GM12878 (cell line): ENCODE data around the gene FILIP1L. TPM values are rescaled to one million over a fixed set of nuclear protein-coding genes. Genes with fewer than 3 reads are reported as not detected.
A peak's percentile ranks its signal among the peaks of the same experiment; 100 is the strongest.

Experiments used
- CBX3 ChIP-seq: fragments of 200-600 bp; sonication (generic); IDR thresholded peaks from 2 replicates; pipeline ENCODE4 v1.6.1; 2016; ENCODE audit warnings: low read depth, borderline replicate concordance
- HDAC2 ChIP-seq: fragments of 200-600 bp; sonication (generic); IDR thresholded peaks from 2 replicates; pipeline ENCODE4 v1.6.1; 2017
- HDAC6 ChIP-seq: fragments of 200-600 bp; sonication (generic); IDR thresholded peaks from one replicate; pipeline ENCODE4 v1.8.0; 2017; ENCODE audit warnings: antibody characterized with exemption; ENCODE audit not compliant: unreplicated experiment
- HDGF ChIP-seq: fragments of 450-650 bp; IDR thresholded peaks from 2 replicates; pipeline ENCODE4 v1.6.1; 2016; ENCODE audit warnings: antibody characterized with exemption
- MTA2 ChIP-seq: fragments of 450-650 bp; IDR thresholded peaks from 2 replicates; pipeline ENCODE4 v1.6.1; 2016; ENCODE audit warnings: low read depth, mild to moderate bottlenecking, moderate library complexity
- NFYB ChIP-seq: IDR thresholded peaks from 2 replicates; pipeline ENCODE4 v1.6.1; 2011; ENCODE audit warnings: low read depth, mild to moderate bottlenecking, low read length, improper control_type of control experiment, moderate library complexity; ENCODE audit not compliant: insufficient read depth
- RAD21 ChIP-seq: IDR thresholded peaks from 2 replicates; pipeline ENCODE4 v1.6.1; 2011; ENCODE audit warnings: mild to moderate bottlenecking, low read depth, low read length, moderate library complexity; ENCODE audit not compliant: insufficient read depth
- RUNX3 ChIP-seq: IDR thresholded peaks from 2 replicates; pipeline ENCODE4 v1.6.1; 2012; ENCODE audit warnings: low read length, inconsistent platforms
- SMARCA5 ChIP-seq: fragments of 450-650 bp; IDR thresholded peaks from 2 replicates; pipeline ENCODE4 v1.6.1; 2017; ENCODE audit warnings: mild to moderate bottlenecking
- SPI1 ChIP-seq: IDR thresholded peaks from 2 replicates; pipeline ENCODE4 v1.6.1; 2011; ENCODE audit warnings: low read depth, mild to moderate bottlenecking, low read length, moderate library complexity, borderline replicate concordance; ENCODE audit not compliant: insufficient read depth
- TAF1 ChIP-seq: IDR thresholded peaks from 2 replicates; pipeline ENCODE4 v1.6.1; 2011; ENCODE audit warnings: mild to moderate bottlenecking, low read depth, low read length, borderline replicate concordance
- WRNIP1 ChIP-seq: IDR thresholded peaks from 2 replicates; pipeline ENCODE4 v1.6.1; 2011; ENCODE audit warnings: low read depth, low read length, improper control_type of control experiment, borderline replicate concordance
- polyA plus RNA-seq, 11 experiments: library from polyadenylated mRNA; depleted of rRNA in 4 of 11; unstranded in 6 of 11; stranded (reverse) in 5 of 11; fragments of >200 nt; fragmentation: Nextera tagmentation in 4 of 11; fragmentation: Illumina TruSeq in 1 of 11; extraction: Ambion mirVana in 4 of 11; extraction: Trizol in 1 of 11; gene quantifications; 1 replicate in 1 of 11; 2 replicates in 10 of 11; pipeline versions ENCODE4 v1.2.1 to v1.2.3, GENCODE V29; 2011 to 2016; ENCODE audit warnings: inconsistent platforms in 2 of 11, missing spikeins in 2 of 11, low read depth in 1 of 11
- total RNA-seq, 4 experiments: library from RNA; depleted of rRNA in 3 of 4; stranded (reverse); fragments of >200 nt in 3 of 4; fragmentation: Illumina TruSeq in 1 of 4; extraction: Trizol in 1 of 4; gene quantifications; 2 replicates each; pipeline versions ENCODE4 v1.2.1 to v1.2.3, GENCODE V29; 2013 to 2021
- TF ChIP-seq, protein P1 (sequence below): IDR thresholded peaks from 2 replicates; pipeline ENCODE4 v1.6.1; 2012; ENCODE audit warnings: low read depth, low read length, improper control_type of control experiment
- TF ChIP-seq, protein P2 (sequence below): fragments of 150-350 bp; IDR thresholded peaks from 2 replicates; pipeline ENCODE4 v1.6.1; 2016; ENCODE audit warnings: low read depth, low read length
- TF ChIP-seq, protein P3 (sequence below): IDR thresholded peaks from 2 replicates; pipeline ENCODE4 v1.6.1; 2011; ENCODE audit warnings: mild to moderate bottlenecking, low read depth, low read length, moderate library complexity; ENCODE audit not compliant: insufficient replicate concordance
- TF ChIP-seq, protein P4 (sequence below): fragments of 450-650 bp; formaldehyde crosslinking; IDR thresholded peaks from 2 replicates; pipeline ENCODE4 v1.4.0; 2022; ENCODE audit warnings: mild to moderate bottlenecking, moderate library complexity
- TF ChIP-seq, protein P5 (sequence below): fragments of 450-650 bp; IDR thresholded peaks from 2 replicates; pipeline ENCODE4 v1.6.1; 2016; ENCODE audit warnings: mild to moderate bottlenecking, moderate library complexity, borderline replicate concordance

FILIP1L gene
- total and polyA plus RNA-seq, 10 of the 15 experiments (the other 5 are each of a cell fraction or from before 2014, with no cell fraction given) = 0.24 to 6.1 (median 3.5) TPM

DNA sequence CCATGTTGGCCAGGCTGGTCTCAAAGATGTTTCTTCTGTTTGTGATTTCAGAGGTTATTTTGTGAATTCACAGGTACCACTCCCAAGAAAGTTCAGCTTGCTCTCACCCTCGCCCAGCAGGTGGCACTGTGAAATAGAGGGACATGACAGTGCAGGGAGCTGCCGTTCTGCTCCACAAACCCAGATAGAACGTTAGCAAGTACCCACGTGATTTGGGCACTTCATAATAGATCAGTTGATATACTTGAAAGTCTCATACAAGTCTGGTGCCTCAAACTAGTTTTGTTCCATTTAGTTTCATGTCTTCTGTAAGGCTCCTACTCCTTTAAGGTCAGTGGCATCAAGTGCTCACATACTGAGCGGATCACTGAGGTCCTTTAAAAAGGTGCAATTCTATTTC, 45.5 kb downstream of the FILIP1L start (continued):
- TF ChIP-seq WRNIP1 (no peak), HDAC6 (no peak), CBX3 (no peak), TAF1 (no peak), HDAC2 (no peak), SPI1 (no peak), HDGF (no peak), MTA2 (no peak), SMARCA5 (no peak), RAD21 (peak; percentile 92), RUNX3 (0 out of 2 replicates have a peak, but pooled peaks have one; percentile 8), NFYB (no peak)
- TF ChIP-seq, protein P1, sequence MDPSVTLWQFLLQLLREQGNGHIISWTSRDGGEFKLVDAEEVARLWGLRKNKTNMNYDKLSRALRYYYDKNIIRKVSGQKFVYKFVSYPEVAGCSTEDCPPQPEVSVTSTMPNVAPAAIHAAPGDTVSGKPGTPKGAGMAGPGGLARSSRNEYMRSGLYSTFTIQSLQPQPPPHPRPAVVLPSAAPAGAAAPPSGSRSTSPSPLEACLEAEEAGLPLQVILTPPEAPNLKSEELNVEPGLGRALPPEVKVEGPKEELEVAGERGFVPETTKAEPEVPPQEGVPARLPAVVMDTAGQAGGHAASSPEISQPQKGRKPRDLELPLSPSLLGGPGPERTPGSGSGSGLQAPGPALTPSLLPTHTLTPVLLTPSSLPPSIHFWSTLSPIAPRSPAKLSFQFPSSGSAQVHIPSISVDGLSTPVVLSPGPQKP = no peak
- TF ChIP-seq, protein P2, sequence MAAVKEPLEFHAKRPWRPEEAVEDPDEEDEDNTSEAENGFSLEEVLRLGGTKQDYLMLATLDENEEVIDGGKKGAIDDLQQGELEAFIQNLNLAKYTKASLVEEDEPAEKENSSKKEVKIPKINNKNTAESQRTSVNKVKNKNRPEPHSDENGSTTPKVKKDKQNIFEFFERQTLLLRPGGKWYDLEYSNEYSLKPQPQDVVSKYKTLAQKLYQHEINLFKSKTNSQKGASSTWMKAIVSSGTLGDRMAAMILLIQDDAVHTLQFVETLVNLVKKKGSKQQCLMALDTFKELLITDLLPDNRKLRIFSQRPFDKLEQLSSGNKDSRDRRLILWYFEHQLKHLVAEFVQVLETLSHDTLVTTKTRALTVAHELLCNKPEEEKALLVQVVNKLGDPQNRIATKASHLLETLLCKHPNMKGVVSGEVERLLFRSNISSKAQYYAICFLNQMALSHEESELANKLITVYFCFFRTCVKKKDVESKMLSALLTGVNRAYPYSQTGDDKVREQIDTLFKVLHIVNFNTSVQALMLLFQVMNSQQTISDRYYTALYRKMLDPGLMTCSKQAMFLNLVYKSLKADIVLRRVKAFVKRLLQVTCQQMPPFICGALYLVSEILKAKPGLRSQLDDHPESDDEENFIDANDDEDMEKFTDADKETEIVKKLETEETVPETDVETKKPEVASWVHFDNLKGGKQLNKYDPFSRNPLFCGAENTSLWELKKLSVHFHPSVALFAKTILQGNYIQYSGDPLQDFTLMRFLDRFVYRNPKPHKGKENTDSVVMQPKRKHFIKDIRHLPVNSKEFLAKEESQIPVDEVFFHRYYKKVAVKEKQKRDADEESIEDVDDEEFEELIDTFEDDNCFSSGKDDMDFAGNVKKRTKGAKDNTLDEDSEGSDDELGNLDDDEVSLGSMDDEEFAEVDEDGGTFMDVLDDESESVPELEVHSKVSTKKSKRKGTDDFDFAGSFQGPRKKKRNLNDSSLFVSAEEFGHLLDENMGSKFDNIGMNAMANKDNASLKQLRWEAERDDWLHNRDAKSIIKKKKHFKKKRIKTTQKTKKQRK = no peak
- TF ChIP-seq, protein P3, sequence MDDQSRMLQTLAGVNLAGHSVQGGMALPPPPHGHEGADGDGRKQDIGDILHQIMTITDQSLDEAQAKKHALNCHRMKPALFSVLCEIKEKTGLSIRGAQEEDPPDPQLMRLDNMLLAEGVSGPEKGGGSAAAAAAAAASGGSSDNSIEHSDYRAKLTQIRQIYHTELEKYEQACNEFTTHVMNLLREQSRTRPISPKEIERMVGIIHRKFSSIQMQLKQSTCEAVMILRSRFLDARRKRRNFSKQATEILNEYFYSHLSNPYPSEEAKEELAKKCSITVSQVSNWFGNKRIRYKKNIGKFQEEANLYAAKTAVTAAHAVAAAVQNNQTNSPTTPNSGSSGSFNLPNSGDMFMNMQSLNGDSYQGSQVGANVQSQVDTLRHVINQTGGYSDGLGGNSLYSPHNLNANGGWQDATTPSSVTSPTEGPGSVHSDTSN = no peak
- TF ChIP-seq, protein P4, sequence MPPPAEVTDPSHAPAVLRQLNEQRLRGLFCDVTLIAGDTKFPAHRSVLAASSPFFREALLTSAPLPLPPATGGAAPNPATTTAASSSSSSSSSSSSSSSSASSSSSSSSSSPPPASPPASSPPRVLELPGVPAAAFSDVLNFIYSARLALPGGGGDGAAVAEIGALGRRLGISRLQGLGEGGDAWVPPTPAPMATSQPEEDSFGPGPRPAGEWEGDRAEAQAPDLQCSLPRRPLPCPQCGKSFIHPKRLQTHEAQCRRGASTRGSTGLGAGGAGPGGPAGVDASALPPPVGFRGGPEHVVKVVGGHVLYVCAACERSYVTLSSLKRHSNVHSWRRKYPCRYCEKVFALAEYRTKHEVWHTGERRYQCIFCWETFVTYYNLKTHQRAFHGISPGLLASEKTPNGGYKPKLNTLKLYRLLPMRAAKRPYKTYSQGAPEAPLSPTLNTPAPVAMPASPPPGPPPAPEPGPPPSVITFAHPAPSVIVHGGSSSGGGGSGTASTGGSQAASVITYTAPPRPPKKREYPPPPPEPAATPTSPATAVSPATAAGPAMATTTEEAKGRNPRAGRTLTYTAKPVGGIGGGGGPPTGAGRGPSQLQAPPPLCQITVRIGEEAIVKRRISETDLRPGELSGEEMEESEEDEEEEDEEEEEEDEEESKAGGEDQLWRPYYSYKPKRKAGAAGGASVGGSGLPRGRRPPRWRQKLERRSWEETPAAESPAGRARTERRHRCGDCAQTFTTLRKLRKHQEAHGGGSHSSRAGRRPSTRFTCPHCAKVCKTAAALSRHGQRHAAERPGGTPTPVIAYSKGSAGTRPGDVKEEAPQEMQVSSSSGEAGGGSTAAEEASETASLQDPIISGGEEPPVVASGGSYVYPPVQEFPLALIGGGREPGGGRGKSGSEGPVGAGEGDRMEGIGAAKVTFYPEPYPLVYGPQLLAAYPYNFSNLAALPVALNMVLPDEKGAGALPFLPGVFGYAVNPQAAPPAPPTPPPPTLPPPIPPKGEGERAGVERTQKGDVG (CRISPR knock-in tag) = no peak
- TF ChIP-seq, protein P5, sequence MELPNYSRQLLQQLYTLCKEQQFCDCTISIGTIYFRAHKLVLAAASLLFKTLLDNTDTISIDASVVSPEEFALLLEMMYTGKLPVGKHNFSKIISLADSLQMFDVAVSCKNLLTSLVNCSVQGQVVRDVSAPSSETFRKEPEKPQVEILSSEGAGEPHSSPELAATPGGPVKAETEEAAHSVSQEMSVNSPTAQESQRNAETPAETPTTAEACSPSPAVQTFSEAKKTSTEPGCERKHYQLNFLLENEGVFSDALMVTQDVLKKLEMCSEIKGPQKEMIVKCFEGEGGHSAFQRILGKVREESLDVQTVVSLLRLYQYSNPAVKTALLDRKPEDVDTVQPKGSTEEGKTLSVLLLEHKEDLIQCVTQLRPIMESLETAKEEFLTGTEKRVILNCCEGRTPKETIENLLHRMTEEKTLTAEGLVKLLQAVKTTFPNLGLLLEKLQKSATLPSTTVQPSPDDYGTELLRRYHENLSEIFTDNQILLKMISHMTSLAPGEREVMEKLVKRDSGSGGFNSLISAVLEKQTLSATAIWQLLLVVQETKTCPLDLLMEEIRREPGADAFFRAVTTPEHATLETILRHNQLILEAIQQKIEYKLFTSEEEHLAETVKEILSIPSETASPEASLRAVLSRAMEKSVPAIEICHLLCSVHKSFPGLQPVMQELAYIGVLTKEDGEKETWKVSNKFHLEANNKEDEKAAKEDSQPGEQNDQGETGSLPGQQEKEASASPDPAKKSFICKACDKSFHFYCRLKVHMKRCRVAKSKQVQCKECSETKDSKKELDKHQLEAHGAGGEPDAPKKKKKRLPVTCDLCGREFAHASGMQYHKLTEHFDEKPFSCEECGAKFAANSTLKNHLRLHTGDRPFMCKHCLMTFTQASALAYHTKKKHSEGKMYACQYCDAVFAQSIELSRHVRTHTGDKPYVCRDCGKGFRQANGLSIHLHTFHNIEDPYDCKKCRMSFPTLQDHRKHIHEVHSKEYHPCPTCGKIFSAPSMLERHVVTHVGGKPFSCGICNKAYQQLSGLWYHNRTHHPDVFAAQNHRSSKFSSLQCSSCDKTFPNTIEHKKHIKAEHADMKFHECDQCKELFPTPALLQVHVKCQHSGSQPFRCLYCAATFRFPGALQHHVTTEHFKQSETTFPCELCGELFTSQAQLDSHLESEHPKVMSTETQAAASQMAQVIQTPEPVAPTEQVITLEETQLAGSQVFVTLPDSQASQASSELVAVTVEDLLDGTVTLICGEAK = no peak
